Occipital lobe (tissue), 2 donors: Measurements from ENCODE around the gene FPGS. TPM values are rescaled to one million over a fixed set of nuclear protein-coding genes. Genes with fewer than 3 reads are reported as not detected.

Source experiments
- DNase-seq: peaks from one replicate; lab custom pipeline; 2025; lab: John Stamatoyannopoulos, UW
- total RNA-seq: library from RNA; depleted of rRNA; stranded (reverse); fragments of >200 nt; gene quantifications from one replicate; pipeline ENCODE4 v1.2.3, GENCODE V29; 2014

The FPGS gene
- total RNA-seq, 1 donor from 2014 or later: 18.1 TPM

DNA sequence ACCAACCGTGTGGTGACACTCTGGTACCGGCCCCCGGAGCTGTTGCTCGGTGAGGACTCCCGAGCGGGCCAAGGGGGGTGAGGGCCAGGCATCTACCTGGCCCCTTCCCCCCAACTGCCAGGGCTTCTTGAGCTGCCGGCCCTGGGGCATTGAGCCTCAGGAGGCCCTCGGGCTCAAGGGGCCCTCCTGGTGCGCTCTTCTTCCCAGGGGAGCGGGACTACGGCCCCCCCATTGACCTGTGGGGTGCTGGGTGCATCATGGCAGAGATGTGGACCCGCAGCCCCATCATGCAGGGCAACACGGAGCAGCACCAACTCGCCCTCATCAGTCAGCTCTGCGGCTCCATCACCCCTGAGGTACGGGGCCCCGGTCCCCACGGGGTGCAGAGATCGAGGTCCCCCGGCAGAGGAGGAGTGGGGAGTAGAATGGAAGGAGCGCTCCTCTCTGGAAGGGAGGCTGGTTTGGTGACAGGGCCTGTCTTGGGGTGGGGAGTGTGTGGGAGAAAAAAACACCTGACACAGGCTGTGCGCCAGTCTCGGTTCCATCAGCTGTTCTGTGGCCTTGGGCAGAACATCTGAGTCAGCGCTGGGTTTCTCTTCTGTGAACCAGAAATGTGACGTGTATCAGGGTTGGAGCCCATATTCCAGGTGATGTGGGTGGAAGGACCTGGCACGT is 14.2 kb upstream of the FPGS start:
- no peak for DNase-seq

DNA sequence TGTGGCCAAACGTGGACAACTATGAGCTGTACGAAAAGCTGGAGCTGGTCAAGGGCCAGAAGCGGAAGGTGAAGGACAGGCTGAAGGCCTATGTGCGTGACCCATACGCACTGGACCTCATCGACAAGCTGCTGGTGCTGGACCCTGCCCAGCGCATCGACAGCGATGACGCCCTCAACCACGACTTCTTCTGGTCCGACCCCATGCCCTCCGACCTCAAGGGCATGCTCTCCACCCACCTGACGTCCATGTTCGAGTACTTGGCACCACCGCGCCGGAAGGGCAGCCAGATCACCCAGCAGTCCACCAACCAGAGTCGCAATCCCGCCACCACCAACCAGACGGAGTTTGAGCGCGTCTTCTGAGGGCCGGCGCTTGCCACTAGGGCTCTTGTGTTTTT is 13.5 kb upstream of the FPGS start:
- no peak for DNase-seq

DNA sequence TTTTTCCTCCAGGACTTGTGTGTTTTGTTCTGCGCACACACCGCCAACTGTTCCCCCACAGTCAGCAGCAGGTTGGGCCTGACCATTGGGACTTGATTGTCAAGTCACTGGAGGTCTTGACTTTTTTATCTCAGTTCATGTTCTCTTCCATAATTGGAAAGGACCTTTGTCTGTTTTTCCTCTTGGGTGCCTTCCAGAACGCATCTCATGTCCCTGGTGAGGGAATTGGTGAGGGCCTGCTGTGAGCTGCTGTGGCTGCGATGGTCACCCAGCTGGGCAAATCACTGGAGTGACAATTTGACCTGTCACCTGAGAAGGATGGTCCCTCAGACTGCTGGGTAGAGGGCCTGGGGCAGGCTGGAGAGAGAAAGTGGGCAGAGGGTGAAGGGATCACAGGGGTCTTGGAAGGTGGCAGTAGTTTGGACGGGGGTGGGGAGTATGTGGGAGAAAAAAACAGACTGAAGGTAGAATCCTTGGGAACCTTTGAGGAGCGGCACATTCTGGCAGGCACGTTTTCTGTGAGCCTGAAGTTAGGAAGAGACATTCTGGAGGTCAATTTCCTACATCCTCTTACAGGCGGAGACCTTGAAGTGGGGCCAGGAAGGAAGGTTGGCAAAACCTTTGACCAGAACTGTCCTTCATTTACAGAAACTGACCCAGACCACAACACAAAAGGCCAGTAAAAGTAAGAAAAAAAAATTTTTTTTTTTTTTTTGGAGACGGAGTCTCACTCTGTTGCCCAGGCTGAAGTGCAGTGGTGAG is 12.4 kb upstream of the FPGS start:
- no peak for DNase-seq

DNA sequence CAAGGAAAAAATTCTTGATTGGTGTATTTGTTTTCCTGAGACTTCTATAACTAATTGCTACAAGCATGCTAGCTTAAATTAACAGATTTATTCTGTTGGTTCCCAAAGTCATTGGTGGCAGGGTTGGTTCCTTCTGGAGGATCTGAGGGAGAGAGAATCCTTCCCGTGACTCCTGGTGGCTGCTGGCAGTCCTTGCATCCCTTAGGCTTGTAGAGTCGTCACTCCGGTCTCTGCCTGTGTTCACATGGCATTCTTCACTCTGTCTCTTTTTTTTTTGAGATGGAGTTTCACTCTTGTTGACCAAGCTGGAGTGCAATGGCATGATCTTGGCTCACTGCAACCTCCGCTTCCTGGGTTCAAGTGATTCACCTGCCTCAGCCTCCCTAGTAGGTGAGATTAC is 11.6 kb upstream of the FPGS start:
- no peak for DNase-seq

DNA sequence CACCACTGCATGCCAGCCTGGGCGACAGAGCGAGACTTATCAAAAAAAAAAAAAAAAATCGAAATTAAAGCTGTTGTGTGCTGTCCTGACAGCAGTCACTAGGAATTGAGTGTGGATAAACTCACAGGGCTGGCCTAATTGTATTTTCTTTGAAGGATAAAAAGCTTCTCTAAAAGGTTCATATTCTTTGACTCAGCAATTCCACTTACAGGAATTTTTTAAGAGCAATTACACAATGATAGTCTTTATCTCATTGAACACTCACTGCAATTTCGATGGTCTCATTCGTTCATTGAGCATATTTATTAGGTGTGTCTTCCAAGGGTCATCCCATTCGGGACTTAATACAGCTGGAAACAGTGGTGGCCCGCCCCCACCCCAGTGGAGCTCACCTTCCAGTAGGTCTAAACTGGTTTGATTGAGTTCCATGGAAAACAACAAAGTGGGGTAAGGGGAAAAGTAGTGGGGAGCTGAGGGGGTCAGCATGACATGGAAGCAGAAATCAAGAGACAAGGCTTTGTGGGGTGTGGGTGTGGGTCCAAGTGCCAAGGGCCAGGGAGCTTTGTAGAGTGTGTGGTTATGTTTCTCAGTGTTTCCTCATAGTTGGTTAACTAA is 10.2 kb upstream of the FPGS start:
- DNase-seq: no peak

DNA sequence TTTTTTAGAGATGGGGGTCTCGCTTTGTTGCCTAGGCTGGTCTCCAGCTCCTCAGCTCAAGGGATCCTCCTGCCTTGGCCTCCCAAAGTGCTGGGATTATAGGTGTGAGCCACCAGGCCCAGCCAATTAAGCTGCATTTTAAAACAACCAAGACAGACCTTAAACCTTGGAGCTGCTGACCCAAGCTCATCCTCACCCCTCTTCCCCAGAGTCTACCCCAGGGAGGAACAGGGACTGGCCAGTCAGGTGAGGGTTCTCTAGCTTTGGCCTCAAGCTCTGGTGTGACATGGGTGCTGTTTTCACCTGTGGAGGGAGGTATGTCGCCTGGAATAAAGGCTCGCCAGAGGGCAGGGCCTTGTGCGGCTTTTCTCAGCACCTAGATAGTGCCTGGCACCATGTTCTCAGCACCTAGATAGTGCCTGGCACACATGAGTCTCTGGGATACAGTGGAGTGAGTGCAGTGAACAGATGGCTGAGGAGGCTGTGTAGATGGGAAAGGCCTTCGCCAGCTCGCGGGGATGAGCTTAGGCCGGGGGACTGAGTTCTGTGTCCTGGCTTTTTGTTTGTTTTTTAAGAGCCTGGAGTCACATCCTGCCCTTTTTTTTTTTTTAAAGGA is 9.5 kb upstream of the FPGS start:
- DNase-seq: no peak

DNA sequence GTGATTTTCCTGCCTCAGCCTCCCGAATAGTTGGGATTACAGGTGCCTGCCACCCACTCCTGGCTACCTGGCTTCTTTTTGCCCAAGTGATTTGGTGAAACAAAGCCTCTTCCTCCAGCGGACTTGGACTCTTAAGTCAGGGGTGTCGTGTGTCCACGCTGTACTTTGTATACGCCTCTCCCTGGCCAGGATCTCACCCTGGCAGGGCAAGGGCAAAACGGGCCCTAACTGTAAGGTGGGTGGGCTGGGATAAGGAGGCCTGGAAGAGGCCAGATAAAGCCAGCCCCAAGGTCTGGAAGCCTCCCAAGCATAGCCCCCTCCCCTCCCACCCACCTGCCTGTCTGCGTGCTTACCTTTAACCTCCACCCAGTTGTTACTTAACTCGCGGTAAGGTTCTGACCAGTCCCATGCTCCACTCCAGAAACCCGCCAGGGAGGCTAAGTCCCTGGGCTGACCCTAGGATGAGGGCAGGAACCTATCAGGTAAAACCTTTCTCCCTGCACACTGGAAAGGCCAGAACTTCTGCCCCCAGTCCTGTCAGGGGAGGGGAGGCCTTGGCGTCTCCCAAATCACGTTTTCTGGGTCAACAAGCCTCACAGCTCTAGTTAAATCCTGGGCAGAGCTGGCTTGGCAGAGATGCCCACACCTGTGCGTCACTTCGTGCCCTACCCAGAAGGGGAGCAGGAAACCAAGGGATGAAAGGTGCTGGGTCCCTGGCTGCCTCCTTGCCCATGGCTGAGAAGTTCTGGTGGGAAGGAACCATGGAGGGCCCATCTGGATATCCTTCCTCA is 8.5 kb upstream of the FPGS start:
- DNase-seq: no peak

DNA sequence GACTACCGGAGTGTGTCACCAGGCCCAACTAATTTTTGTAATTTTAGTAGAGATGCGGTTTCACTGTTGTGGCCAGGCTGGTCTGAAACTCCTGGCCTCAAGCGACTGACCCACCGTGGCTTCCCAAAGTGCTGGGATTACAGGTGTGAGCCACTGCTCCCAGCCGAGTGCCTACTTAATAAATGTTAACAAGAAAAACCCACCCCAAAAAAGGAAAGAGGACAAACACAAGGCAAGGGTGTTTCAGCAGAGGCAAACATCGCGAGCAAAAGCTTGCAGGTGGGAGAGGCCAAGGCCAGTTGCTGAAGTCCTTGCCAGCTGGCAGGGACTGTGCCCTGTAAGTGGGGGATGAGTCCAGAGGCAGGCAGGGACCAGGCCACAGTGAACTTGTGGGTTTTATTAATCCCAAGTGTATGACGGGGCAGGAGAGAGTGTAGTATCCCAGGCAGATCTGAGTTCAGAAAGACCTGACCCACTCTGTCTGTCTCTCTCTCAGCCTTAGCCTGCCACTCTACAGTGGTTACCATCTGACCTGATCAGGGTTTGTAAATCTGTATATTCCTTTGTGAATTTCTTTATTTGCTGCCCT is 6.4 kb upstream of the FPGS start:
- DNase-seq: no peak

DNA sequence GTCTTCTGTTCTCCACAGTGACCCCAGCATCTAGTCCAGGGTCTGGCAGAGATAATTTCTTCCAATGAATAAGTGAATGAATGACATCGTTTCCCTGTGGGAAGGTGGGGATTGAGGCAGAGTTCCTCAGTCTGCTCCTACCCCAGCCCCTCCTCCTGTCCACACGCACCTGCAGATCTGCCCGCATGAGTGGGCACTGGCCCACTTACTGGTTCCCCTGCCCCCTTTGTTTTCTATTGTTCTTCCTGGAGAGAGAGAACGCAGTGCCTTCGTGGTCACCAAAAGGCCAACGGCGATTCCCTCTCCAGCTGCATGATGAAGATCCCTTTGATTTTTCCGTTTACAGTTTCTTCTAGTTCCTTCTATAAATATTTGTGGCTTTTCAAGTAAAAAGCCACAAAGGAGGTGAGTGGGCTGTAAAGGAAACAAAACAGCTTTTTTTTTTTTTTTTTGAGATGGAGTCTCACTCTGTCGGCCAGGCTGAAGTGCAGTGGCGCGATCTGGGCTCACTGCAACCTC is 5.8 kb upstream of the FPGS start:
- no peak for DNase-seq

DNA sequence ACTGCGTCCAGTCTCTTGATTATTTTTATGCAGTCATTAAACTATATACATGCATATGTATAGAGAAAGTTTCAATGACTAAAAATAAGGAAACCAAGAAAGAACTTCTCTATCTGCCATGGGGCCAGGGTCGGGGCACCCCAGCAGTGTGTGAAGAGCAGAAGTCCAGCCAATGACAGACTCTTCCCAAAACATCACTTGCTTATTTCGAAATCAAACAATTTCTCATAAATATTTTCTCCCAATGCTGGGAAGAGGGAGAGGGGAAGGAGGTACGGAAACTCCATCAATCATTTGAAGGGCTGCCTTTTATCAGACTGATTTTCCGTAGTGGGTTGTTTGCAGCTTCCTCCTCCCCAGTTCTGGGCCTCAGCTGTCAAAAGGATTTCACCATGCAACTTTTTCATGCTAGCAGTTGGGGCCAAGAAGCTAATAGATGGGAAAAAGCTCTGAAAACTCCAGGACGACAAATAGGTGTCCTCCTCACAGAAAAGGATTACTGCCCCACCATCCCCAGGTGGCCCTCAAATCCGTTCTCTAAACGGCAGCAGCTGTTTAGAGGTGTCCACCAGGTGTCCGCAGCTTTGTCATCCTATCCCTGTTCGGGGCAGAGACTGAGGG is 617 bp upstream of the FPGS start:
- DNase-seq: no peak

DNA sequence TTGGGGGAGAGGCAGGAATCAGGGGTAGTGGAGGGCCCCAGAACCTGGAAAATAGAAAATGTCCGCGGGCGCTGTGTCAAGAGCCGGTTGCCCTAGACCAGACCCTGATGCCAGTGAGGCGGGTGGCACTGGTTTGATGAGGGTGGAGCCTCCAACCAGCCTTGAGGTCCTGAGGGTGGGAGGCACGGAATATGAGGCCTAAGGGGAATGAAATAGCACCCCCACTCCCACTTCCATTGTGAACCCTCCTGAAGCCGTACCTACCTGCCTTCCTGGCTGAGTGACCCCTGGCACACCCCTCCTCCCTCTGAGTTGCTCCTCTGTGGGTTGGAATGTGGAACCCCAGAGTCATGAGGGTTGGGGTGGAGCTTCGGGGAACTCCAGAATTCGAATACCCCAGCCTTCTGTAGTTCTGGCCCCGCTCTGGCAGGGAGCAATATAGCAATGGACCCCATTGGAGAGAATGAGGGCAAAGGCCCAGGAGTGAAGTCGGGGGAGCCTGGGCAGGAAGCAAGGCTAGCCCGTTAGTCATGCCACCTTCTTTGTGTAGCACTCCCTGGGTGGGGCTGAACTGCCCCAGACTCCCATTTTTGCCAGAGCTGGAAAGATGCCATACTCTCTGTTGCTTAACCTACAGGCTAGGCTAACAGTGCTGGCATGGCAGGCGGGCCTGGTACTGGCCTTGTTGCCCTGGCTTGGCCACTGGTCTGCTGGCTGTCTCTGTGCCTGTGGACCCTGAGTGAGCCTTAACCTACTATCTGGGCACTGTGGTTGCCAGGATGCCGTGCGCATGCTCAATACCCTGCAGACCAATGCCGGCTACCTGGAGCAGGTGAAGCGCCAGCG is 1.0 kb downstream of the FPGS start:
- no peak for DNase-seq

DNA sequence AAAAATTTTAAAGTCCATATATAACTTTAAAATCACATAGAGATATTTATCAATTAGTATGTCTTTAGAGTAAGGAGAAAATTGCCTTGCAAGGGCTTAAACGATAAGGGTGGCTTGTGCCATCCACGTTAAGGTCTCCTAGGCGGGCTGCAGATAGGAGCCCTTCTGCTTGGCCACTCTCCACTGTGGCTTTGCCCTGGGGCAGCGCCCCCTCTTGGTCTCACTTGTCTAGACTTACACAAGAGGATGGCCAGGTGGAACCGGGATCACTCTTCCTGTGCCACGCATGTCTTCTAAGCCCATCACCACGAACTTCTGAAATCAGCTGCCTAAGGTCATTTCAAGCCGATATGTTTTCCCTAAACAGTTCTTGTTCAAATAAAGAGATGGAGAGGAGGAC is 2.9 kb downstream of the FPGS start:
- no peak for DNase-seq

DNA sequence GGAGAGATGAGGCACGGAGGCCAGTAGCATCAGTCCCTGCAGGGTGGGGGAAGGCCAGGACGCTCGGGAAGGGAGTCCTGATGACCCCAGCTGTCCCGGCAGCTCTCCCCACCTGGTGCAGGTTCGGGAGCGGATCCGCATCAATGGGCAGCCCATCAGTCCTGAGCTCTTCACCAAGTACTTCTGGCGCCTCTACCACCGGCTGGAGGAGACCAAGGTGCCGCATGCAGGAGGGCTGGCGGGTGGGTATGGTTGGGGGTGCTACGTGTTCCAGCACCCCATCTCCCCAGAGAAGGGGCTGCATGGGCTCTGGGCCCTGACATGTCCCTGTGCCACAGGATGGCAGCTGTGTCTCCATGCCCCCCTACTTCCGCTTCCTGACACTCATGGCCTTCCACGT is 4.2 kb downstream of the FPGS start:
- DNase-seq: no peak

DNA sequence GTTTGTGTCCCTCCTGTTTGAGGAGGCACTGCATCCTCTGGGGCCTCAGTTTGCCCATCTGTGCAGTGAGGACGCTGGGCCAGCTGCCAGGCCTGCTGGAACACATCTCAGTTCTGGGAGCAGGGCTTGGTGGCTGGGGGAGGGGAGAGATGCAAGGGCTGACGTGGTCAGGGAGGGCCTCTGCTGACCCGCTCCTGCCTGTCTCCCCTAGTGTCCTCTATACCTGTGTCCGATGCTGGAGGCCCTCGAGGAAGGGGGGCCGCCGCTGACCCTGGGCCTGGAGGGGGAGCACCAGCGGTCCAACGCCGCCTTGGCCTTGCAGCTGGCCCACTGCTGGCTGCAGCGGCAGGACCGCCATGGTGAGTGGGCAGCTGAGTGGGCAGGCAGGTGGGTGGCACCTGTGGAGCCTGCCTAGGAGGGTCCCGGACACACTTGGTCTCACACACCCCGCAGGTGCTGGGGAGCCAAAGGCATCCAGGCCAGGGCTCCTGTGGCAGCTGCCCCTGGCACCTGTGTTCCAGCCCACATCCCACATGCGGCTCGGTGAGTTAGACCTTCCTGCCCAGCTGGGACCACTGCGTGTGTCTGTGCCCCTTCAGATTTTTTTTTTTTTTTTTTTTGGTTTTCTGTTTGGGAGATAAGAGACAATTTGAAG is 5.8 kb downstream of the FPGS start:
- no peak for DNase-seq

DNA sequence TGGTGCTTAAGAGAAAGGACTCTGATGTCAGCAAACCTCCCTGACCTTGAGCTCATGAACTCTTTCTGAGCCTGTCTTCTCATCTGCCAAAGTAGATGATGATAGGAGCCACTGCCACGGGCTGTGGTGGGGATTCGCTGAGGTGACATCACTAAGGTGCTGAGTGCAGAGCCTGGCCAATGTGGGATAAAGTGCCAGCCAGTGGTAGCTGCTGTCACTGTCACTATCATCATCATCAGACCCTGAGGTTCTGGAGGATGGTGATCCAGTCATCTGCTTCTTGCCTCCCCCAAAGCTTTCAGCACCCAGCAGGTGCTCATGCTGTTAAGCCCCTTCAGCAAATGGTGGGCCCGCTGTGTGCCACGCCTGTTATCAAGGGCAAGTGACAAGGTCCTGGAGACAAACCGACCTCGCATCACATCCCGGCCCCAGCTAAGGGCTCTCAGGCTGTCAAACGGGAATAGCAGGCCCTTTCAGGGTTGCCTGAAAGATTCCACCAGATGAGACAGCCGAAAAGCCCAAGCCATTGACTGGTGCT is 6.4 kb downstream of the FPGS start:
- no peak for DNase-seq

DNA sequence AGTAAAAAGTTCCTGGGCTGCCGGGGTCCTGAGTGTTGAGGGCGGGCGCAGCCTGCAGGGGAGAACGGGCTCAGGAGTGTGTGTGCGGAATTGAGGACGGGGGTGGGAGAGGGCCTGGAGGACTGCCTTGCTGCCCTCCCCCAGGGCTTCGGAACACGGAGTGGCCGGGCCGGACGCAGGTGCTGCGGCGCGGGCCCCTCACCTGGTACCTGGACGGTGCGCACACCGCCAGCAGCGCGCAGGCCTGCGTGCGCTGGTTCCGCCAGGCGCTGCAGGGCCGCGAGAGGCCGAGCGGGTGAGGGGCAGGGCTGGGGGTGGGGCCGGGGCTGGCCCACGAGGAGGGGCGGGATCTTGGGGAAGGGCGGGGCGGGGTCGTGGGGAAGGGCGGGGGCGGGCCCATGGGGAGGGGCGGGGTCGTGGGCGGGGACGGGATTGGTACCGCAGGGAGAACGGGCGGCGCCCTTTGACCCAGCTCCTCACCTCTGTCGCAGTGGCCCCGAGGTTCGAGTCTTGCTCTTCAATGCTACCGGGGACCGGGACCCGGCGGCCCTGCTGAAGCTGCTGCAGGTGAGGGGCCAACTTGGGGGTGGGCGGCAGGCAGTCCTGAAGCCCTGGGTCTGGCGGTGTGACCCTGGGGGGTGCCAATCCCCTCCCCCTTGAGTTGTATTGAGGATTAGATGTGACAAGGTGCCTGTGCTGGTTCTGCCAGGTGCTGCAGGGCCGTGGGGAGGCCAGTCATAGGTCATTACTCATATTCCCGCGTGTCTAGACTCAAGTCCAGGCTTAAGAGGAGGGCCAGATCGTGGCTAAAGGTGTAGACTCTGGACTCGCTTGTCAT is 7.1 kb downstream of the FPGS start:
- no peak for DNase-seq

DNA sequence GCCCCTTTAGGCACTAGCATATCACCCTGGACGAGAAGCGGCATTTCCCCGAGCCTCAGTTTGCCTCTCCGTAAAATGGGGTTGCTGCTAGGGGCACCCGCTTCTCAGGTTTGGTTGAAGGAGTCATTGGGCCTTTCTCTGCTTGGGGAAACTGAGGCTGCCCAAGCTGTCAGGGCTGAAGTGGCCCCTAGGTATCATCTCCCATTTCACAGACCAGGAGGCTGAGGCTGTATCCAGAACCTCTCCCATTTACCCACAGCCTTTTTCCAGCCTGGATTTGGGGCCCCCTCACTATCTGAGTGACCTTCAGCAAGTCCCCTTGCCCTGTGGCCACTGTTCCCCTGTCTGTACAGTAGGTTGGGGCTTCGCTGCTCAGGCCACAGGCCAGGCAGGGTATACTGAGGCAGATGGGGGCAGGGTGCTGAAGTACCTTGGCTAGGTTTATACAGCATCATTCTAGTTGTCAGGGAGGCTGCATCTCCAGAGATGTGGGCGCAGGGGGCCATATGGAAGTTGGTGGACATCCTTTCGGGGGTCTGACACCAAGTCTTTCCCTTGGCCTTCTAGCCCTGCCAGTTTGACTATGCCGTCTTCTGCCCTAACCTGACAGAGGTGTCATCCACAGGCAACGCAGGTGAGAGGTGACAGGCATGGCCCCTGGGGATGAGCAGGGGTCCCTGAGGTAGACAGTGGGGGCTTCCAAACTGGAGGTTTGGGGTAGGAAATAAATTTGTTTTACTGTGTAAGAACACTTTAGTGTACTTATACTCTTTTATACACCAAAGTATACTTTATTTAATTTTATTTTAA is 7.9 kb downstream of the FPGS start:
- DNase-seq: no peak
